Uterus (tissue), 2 donors: ENCODE data around the gene HIVEP1.

Experiments used
- CTCF ChIP-seq, 4 experiments: fragments of 200-600 bp in 2 of 4; fragments of 450-650 bp in 2 of 4; sonication (generic) in 2 of 4; IDR thresholded peaks; one replicate each; pipeline ENCODE4 v1.5.1; 2016 to 2019; ENCODE audit warnings: antibody characterized with exemption in 4 of 4, mild to moderate bottlenecking in 2 of 4, moderate library complexity in 1 of 4
- POLR2A ChIP-seq, 2 donors: fragments of 450-650 bp; IDR thresholded peaks; one replicate each; pipeline ENCODE4 v1.6.1; 2016; ENCODE audit warnings: antibody characterized with exemption in 2 of 2, mild to moderate bottlenecking in 1 of 2, moderate library complexity in 1 of 2

GRCh38 chr6:11971154-11971553, 41.0 kb upstream of the HIVEP1 start:
- TF ChIP-seq CTCF (IDR thresholded peaks at IDR 0.05) (no peak), POLR2A (IDR thresholded peaks at IDR 0.05) (no peak)
